ENCODE data around the gene MLF2.

Gene MLF2

DNA sequence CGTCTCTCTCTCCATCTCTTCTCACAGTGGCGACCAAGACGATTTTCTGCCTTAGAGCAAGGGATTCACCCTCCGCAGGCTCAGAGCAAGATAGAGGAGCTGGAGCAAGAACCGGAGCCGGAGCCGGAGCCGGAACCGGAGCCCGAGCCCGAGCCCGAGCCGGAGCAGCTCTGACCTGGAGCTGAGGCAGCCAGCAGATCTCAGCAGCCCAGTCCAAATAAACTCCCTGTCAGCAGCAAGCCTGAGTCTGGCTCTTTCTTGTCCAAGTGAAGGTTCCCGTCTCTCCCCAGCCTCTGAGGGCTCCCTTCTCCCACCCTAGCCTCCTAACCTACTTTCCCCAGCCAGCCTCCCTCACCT lies 25.3 kb upstream of the MLF2 start:
- no peak for DNase-seq

DNA sequence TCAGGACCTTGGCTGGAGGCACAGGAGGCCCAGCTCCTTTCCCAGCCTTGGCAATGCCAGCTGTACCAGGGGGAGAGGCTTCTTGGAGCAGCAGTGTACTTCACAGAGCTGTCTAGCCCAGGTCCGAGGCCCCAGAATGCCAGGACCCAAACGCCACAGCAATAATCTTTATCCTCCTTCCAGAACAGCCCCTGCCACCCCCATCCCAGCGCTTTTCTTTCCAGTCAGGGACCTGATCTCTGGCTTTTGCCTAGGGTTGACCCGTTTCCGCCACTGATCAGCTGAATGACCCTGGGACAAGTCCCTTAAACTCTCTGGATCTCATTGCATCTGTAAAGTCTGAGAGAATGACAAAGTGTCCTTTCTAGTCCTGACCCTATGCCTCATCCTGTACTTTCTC lies 24.4 kb upstream of the MLF2 start:
- DNase-seq: no peak

DNA sequence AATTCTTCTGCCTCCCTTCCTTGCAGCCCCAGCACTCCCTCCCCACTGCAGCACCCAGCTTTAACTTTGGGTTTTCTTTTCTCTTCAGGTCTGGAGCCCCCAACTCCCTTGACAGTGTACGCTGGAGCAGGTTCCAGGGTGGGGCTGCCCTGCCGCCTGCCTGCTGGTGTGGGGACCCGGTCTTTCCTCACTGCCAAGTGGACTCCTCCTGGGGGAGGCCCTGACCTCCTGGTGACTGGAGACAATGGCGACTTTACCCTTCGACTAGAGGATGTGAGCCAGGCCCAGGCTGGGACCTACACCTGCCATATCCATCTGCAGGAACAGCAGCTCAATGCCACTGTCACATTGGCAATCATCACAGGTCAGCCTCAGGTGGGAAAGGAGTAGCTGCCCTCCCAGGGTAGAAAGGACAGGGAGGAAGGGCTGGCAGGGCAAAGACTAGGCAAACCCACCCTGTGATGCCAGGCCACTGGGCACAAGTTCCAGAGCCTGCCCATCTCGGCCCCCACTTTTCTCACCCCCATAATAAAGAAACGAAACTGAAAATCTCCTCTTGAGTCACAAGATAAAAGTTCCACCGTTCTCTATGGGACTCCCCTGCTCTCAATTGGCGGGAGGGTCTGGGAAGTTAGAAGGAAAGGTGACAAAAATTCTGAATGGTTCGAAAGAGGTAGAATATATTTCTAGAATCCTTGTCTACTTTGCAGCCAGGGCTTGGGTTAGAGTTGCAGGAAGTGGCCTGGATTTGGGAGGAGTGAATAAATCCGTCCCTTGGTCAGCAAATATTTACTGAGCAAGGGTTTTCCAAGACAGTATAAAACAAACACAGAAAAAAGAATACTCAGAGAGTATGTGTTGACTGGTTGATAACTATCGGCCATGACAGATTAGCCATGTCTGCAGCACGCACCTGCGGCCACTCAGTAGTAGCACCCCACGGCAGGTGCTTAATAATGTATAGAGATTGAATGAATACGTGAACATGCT lies 22.5 kb upstream of the MLF2 start:
- no peak for DNase-seq

DNA sequence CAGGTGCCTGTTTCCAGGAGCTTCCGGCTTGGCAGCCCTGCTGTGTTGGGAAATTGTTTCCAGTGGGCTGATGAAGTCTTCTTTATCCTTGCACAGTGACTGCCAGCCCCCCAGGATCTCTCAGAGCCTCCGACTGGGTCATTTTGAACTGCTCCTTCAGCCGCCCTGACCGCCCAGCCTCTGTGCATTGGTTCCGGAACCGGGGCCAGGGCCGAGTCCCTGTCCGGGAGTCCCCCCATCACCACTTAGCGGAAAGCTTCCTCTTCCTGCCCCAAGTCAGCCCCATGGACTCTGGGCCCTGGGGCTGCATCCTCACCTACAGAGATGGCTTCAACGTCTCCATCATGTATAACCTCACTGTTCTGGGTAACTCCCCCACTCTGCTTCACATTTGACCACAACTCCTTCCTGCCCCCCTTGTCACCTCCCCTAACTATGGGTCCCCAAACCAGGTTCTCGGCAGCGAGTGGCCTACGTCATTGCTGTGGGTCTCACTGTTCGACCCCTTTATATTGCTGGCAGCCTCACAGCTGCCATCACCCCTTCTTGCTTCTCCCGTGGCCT lies 21.6 kb upstream of the MLF2 start:
- no peak for DNase-seq

DNA sequence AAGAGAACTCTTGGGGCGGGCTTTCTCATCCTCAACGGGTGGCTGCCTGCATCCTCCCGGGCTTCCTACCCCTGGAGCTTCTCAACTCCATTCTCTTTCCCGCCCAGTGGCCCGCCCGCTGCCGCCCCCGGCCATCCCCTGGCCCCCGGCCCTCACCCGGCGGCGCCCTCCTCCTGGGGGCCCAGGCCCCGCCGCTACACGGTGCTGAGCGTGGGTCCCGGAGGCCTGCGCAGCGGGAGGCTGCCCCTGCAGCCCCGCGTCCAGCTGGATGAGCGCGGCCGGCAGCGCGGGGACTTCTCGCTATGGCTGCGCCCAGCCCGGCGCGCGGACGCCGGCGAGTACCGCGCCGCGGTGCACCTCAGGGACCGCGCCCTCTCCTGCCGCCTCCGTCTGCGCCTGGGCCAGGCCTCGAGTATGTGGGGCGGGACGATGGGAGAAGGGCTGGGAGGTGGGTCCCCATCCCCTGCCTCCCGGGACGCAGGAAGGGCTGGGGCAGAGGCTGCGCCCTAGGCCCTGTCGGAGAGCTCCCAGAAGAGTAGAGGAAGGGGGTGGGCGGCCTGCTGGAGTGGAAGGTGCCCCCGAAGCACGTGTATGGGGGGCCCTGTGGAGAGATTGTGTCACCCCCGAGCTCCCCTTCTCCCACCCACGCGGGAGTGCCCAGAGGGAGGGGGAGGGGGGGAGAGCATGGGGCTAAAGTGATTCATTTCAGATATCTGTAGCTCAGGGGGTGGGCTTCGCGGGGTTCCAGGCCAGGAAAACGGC lies 20.8 kb upstream of the MLF2 start:
- DNase-seq: no peak

DNA sequence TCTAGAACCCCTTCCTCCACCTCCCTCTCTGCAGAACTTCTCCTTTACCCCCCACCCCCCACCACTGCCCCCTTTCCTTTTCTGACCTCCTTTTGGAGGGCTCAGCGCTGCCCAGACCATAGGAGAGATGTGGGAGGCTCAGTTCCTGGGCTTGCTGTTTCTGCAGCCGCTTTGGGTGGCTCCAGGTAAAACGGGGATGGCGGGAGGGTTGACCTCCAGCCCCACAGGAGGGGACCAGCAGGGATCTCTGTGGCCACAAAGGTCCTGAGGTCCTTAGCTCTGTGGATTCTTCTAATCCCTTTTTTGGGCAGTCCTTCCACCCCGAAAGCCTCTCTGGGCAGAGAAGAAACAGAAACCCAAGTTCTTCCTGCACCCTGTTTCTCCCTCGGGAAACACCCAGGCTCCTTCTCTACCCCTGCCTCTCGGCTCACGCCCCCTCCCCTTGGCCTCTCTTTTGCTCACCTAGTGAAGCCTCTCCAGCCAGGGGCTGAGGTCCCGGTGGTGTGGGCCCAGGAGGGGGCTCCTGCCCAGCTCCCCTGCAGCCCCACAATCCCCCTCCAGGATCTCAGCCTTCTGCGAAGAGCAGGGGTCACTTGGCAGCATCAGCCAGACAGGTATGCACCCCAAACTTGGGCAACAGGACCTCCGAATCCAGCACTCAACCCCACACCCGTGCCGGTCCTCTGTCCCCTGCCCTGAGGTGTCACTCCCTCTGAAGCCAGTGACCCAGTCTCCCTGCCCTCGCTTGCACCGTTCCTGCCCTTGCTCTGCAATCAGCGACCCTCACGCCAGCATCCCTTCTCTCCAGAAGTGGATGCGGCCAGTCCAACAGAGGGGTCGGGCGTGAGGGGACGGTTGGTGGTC lies 20.0 kb upstream of the MLF2 start:
- DNase-seq: no peak

DNA sequence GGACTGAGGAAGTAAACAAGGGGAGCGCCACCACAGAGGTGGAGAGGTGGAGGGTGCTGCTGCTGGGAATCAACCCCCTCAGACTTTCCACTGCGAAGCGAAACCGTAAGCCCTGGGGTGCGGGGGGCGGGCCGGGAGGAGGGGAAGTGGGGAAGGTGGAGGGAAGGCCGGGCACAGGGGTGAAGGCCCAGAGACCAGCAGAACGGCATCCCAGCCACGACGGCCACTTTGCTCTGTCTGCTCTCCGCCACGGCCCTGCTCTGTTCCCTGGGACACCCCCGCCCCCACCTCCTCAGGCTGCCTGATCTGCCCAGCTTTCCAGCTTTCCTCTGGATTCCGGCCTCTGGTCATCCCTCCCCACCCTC lies 19.4 kb upstream of the MLF2 start, which contains the start of gene LAG3:
TSS of gene LAG3 (plus strand) at position 190 of the 365 bp plus-strand sequence. CDS start 333 bp downstream, outside the sequence.
- DNase-seq: peak; percentile 52

DNA sequence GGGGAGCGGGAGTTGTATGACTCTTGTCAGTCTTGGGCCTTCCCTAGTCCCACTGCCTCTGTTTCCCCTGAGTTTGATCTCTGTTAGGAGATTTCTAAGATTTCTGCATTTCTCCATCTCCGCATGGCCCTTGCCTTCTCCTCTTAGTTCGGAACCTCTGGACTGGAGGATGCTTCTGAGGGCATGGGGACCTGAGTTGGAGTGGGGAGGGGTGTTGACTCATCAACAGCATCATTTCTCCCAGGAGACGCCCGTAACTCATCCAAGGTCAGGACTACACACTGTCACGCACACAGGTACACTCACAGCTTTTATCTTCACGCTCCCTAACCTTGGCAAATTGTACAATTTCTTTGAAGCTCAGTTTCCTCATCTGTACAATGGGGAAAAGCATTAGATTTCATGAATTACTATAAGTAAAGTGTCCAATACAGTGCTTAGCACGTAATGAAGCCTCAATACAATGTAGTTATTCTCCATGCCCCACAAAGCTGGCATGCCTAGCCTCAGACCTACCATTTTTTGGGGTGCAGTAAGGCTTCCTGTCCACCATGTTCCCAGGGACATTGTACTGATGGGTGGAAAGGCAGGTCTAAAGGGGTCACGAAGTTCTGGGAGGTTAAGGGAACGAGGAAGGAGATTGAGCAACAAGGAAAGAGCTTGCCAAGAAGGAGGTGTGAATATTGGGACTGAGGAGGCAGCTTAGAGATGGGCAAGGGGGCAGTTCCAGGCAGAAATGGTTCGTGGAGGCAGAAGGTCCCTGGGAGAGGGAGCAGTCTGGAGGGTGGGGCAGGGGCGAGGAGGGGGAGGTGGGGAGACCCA lies 18.8 kb upstream of the MLF2 start:
- DNase-seq: no peak

DNA sequence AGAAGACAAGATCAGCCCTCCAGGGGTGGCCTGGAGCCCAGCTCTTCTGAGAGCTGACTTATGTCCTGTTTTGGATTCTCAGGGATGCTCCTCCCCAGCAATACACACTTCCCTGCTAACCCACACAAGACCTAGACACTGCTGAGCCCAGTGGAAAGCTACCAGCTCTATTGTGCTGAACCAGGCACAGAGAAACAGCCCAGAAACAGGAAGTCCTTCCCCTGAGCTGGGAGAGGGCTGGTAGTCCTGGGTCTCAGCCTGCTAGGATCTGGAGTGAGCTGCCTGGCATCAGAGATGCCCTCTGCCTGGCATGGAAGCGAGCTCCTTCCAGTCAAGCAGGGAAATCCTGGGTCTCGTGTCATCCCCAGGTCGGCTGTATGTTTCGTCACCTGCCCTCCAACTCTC lies 18.2 kb upstream of the MLF2 start:
- no peak for DNase-seq

DNA sequence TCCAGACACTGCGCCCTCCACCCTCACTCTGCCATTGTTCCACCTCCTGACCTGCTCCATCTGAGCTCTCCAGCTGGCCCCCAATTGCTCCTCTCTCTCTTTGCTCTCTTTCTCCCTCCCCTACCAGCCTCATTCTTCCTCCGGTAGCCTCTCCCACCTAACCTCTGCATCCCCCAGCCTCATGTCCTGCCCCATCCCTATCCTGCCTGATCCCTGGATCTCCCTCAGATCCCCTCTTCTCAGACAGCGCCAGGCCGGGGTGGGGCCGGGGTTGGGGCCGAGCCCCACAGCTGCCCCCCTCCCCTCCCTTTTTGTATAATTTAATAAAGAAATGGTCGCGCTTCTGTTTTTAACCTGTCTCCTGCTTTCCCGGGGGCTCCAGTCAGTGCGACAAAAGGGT lies 17.7 kb upstream of the MLF2 start:
- no peak for DNase-seq

DNA sequence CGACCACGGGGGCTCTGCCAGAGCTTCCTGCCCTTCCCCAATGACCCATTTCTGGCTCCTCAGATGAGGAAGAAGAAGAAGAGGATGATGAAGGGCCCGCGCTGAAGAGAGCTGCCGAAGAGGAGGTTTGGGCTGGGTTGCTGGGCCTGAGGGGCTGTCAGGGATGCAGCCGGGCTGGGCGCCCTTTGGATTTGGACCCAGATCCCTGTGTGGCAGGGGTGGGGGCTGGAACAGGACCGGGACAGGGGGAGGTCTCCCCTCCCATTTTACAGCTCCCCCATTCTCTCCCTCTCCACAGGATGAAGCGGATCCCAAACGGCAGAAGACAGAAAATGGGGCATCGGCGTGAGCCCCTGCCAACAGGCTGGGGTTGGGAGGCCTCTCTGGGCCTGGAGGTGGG lies 17.2 kb upstream of the MLF2 start:
- DNase-seq: no peak

DNA sequence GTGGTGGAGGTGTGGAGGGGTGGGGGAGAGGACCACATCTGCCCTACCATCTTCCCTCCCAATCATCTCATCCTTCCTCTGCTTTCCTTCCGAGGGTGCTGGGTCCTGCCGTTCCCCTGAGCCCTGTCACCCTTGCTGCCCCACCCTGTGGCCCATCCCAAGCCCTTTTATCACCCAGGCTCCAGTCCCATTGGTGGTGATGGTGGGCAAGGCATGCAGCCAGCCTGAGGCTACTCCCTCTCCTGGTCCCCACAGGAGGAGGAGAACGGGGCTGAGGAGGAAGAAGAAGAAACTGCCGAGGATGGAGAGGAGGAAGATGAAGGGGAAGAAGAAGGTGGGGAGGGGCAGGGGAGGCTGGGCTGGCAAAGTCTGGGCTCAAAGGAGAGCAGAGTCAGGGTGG lies 16.7 kb upstream of the MLF2 start:
- DNase-seq: no peak

DNA sequence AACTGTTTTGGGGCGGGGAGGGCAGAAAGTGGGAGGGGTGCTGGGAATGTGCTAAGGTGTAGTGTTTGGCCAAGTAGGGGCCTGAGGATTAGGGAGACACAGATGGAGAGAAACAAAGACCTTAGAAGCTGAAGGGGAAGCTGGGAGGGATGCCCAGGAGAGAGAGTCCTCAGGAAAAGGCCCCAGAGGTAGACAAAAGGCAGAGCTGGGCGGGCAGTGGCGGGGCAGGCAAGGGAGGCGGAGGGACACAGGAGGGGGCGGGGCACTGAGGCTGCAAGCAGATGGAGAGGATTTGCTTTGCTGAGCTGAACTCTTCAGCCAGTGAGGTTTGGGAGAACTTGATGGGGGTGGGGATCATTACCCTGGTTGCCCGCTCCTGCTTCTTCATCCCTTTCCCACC lies 16.0 kb upstream of the MLF2 start:
- no peak for DNase-seq

DNA sequence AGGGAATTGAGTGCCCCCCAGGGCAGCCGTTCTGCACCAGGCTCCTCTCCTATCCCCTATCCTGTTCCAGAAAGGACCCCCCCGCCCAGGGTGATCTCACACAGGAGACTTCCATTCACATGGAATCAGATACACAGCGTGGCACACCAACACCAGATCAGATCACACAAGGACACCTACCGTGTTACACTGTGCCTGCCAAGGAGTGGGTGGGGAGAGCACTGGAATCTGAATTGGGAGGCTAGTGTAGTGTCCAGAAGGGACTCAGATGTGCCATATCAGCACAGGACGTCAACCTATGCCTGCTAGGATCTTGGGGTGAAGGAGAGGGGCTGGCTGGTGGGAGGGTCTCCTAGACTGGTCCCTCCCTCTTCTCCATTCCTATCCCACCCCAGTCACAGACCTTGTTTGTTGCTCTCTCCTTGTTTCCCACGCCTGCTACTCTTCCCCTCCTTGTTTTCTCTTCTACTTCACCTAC lies 15.5 kb upstream of the MLF2 start:
- DNase-seq: no peak

DNA sequence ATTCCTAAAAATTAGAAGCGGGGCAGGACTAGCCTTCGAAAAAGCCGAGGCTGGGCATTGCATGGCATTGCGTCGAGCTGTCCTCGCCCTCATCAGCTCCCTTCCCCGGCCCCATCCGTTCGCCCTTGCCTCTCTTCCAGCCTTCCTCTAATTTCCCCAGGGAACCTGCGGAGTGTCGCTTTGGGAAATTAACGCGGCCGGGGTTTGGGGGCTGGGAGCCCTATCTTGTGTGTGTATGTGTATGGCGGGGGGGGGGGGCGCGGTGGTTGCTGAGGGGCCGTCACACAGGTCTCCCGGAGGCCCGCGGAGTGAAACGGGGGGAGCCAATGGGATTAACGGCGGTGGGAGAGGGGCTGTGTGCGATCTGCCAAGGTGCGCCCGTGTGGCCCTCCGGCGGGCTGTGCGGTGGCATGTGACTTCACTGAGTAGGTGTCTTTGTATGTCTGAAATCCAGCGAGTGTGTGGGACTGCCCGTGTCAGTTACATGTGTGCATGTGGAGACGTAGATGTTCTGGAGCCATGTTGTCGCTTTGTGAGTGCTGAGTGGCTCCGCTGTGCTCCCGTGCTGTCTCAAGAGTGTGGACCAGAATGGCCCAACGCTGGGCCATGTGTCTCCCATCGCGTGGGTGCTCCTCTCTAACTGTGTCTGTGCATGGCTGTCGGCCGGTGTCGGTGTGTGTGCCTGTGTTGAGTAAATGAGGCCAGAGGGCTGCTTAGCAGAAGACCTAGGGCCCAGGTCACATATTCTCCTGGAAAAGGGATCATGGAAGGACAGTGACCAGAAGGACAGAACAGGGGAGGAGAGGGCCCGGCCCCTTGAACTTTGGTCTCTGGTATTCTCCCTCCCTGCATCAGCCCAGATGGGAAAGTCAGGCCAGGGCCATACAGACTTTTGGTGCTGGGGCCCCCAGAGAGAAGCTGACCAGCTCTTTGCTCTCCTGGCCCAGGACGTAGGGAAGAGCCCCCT lies 14.7 kb upstream of the MLF2 start:
- DNase-seq: no peak

DNA sequence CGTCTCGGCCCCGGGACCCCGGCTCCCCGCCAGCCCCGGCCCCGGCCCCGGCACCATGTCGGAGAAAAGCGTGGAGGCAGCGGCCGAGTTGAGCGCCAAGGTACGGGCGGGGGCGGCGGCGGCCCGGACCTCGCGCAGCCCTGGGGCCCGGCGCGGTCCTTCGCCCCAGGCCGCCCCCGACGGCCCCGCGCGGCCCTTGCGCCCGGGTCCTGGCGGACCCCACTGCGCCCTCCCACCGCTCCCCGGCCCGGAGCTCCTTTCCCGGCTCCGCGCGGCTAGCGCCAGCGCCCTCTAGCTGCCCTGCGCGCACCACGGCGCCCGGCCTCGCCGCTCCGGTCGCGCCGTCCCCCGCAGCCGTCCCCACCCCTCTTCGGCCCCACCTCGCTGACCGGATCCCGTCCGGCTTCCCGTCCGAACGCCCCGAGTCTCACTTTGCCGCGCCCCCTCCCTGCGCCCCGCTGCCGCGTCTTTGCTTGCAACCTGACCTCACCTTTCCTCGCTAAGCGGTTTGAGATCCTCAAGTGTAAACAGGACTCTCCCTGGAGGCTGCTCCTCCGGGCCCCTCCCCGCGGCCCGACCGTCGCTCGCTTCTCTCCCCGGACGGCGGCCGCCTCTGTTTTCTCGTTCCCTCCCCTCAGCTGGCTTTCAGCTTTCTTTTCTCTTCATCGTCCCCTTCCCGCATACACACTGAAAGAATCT lies 13.9 kb upstream of the MLF2 start:
- DNase-seq: peak; percentile 61

DNA sequence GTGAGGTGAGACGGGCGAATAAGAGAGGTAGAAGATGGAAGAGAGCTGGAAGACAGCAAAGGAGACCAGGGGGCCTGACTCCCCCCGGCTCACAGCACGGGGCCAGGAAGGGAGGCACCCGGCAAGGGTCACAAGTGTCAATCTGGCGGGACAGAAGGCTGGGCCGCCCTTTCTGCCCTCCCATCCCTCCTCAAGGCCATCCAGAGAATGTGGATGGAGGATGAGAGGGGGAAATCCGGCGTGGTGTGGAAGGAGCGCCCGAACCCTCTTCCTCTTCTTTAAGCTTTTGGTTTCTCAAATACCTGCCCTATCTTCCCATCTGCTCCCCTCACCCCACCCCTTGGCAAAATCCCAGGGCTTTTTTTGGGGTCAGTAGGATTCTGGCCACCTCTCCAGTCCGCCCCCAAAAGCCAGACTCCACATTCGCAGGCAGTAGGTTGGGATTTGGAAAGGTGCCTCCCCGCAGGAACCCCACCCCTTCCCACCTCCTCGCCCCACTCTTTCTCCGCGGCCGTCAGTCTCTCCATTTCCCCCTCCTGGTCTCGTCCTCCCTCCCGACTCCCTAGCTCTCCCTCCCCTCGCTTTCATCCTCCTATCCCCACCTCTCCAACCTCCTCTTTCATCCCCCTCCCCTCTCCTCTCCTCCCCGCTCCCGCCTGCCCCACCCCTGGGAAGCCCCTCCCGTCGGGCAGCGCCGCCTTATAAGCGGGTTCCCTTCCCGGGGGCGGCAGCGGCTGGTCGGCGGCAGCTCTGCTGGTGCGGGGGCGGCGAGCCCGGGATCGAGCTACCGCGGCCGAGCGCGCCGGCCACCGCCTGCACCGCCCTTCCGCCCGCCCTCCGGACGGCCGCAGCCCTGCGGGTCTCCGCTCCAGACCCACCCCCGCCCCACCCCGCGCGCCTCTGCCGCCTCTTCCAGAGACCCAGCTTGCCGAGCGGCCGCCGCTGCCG lies 13.0 kb upstream of the MLF2 start, which contains the start of gene PTMS:
TSS of gene PTMS (plus strand) at position 730 of the 948 bp plus-strand sequence. CDS start 343 bp downstream, outside the sequence.
- no peak for DNase-seq

DNA sequence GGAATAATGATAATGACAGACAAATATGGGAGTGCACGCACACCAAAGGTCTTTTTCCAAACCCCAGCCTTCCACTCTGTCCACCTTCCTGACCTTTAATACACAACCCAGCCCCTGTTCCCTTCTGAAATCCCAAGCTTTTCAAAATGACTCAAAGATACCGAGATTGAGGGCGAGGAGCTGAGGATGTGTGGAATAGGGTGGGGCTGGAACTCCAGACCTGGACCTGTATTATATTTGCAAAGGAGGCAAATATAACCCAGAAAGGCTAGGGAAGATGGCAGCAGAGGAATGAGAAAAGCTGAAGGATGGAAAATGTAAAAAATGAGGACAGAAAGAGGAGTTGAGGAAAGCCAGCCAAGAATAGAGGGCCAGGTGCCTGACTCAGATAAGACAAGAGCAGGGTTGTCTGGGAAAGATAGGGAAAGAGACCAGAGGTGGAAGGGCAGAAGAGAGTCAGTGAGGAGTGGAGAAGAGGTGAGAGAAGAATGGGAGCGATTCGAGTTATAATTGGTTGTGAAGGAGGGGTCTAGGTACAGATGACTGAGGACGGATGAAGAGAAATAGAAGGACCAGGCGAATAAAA lies 12.2 kb upstream of the MLF2 start:
- no peak for DNase-seq

Measured in CD4-positive, alpha-beta T cell treated with Interleukin-6 for 4 hours (primary cell).